Measurements from ENCODE around the gene TMEM151B. TPM values are rescaled to one million over a fixed set of nuclear protein-coding genes. Genes with fewer than 3 reads are reported as not detected.

TMEM151B gene
- total and polyA plus RNA-seq, 9 of the 15 experiments (the other 6 are each of a cell fraction or from before 2014, with no cell fraction given) = not detected

- no peak for TF ChIP-seq NCOA2 (IDR thresholded peaks at IDR 0.05; ENCODE audit: partially characterized antibody in 2 of 2)
- TF ChIP-seq RNF219 (CRISPR knock-in tag; IDR thresholded peaks at IDR 0.05) = no peak
- peak; percentile 82 for TF ChIP-seq RNF2 (IDR thresholded peaks at IDR 0.05)
- TF ChIP-seq ZNF444 (CRISPR knock-in tag; IDR thresholded peaks at IDR 0.05) = no peak
- TF ChIP-seq FOXA3 (CRISPR knock-in tag; conservative IDR thresholded peaks at IDR 0.05 in 1 of 2, IDR thresholded peaks at IDR 0.05 in 1 of 2) = peak in 1 of 2 experiments; percentile 77; a peak in 2 of 4 replicates
- no peak for TF ChIP-seq U2AF2 (optimal IDR thresholded peaks at IDR 0.05; ENCODE audit: low read depth, low read length)
- TF ChIP-seq ZBTB34 (CRISPR knock-in tag; IDR thresholded peaks at IDR 0.05) = no peak
- TF ChIP-seq KDM4B (IDR thresholded peaks at IDR 0.05; ENCODE audit: borderline replicate concordance in 2 of 2, low read depth in 1 of 2) = peak in 1 of 2 experiments; percentile 84; a peak in 1 of 4 replicates
- TF ChIP-seq PREB (CRISPR knock-in tag; IDR thresholded peaks at IDR 0.05) = no peak
- TF ChIP-seq SP1 (CRISPR knock-in tag; IDR thresholded peaks at IDR 0.05) = peak; percentile 96
- no peak; the same call in 1 of the 2 replicates for TF ChIP-seq PATZ1 (CRISPR knock-in tag; IDR thresholded peaks at IDR 0.05; ENCODE audit: borderline replicate concordance)
- TF ChIP-seq JUN (IDR thresholded peaks at IDR 0.05; ENCODE audit: borderline replicate concordance, low read depth, low read length) = peak; percentile 75; the same call in 1 of the 2 replicates
- TF ChIP-seq JUN (CRISPR knock-in tag; IDR thresholded peaks at IDR 0.05; ENCODE audit: borderline replicate concordance) = no peak
- no peak for TF ChIP-seq ZNF354B (CRISPR knock-in tag; IDR thresholded peaks at IDR 0.05)
- no peak for TF ChIP-seq TCFL5 (CRISPR knock-in tag; conservative IDR thresholded peaks at IDR 0.05)
- no peak for TF ChIP-seq ZEB2 (IDR thresholded peaks at IDR 0.05)
- peak; percentile 65 for TF ChIP-seq KAT2B (IDR thresholded peaks at IDR 0.05; ENCODE audit: low read depth, low read length)
- TF ChIP-seq DPF2 (IDR thresholded peaks at IDR 0.05) = peak; percentile 42
- no peak for TF ChIP-seq ZNF436 (CRISPR knock-in tag; IDR thresholded peaks at IDR 0.05)
- TF ChIP-seq WHSC1 (IDR thresholded peaks at IDR 0.05; ENCODE audit: low read length) = no peak
- TF ChIP-seq RBM39 (optimal IDR thresholded peaks at IDR 0.05; ENCODE audit: low read depth, low read length) = peak; percentile 50
- no peak for TF ChIP-seq CHD2 (IDR thresholded peaks at IDR 0.05; ENCODE audit: low read depth, low read length)
Observed at GRCh38 chr6:44312901-44313788, 42.9 kb downstream of the TMEM151B start, which contains the start of gene AARS2 (continued).

Data from K562 (cell line).